Measurements from ENCODE around the gene OR2D2.

OR2D2 gene

GRCh38 chr11:6927030-6927617 lies 34.8 kb upstream of the OR2D2 start:
- Mint-ChIP-seq H3K27me3 (ENCODE audit: low read depth, poor library complexity) (peaks cover 6% of the 10 kb centered on the region), H3K4me1 (peaks cover 26% of the 10 kb centered on the region), H3K27ac (no peak overlapping the region), H3K4me3 (peak overlapping the region; percentile 97), H3K36me3 (ENCODE audit: low read depth) (peaks cover 13% of the 10 kb centered on the region), H3K9me3 (no peaks in the 10 kb centered on the region)
- TF ChIP-seq CTCF (IDR thresholded peaks at IDR 0.05), result no peak
- DNase-seq, result no peak

DNA sequence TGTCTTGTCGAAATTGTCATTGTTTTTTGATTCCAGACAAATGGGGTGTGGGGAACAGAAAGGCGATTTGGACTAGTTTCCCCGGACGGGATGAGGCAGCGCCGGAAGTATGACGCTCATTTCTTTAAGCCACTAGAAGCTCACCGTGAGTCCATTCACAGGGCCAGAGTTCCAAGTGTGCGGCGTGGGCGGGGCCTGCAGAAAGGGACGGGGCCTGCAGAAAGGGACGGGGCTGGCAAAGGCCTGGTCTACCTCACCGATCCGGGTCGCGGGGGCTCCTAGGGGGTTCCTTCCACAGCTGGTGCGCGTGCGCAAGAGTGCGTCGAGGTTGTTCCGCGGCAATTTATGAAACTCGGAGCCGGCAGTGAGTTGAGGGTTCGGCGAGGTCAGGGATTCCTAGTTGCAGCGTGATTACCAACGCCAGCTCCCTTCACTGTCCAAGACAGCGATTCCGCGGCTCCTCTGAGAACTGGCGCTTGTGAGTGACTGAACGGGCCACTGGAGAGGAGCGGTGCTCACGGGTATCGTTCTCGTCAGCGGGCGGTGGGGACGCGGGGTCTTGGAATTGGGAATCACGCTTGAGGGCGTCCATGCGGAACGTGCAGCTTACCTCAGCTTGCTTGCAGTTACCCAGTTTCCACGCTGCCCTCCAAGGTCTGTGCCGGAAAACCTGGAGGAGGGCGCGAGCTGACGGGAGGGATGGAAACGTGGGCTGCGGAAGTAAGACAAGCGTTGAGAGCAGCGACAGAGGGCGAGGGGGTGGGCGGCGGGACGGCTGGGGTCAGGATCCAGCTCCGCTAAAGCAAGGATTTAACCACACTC lies 34.1 kb upstream of the OR2D2 start, which contains the start of gene ZNF215:
TSS of gene ZNF215 (plus strand) at position 219 of the 822 bp plus-strand sequence. CDS start 5,847 bp downstream, outside the sequence.
- TF ChIP-seq CTCF (IDR thresholded peaks at IDR 0.05), result no peak
- H3K9me3 Mint-ChIP-seq, result no peaks in the 10 kb centered on the region
- peak within 1 kb of the TSS; percentile 96 for H3K27ac Mint-ChIP-seq
- H3K4me3 Mint-ChIP-seq, result peak within 1 kb of the TSS; percentile 97
- peaks cover 6% of the 10 kb centered on the region for H3K27me3 Mint-ChIP-seq (ENCODE audit: low read depth, poor library complexity)
- peaks cover 10% of the 10 kb centered on the region for H3K36me3 Mint-ChIP-seq (ENCODE audit: low read depth)
- peak; percentile 81 for DNase-seq
- H3K4me1 Mint-ChIP-seq, result peaks cover 26% of the 10 kb centered on the region

DNA sequence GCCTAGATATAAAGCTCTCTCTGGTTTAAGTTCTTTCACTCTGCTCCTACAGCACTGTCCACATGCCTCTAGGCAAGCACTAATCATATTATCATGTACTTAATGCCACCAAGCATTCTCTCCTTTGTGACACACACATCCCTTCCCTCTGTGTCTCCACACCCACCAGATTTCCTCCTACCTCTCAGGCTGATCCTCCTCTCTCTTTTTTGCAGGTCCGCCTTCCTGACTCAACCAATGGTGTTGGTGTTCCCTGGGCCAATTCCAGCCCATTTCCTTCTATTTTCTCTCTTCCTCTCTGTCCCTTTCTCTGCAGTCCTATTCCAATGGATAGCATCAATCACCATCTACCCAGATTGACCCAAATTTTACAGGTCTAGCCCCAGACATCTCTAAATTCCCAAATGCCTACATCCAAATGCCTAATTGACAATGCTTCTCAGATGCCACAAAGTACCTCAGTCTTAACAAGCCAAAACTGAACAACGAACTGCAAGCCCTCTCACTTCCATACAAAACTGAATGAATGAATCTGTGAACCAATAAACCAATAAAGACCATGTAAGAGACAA lies 33.4 kb upstream of the OR2D2 start:
- DNase-seq, result no peak
- TF ChIP-seq CTCF (IDR thresholded peaks at IDR 0.05), result no peak
- Mint-ChIP-seq H3K4me1 (peaks cover 26% of the 10 kb centered on the region), H3K27ac (peak overlapping the region; percentile 96), H3K36me3 (ENCODE audit: low read depth) (peaks cover 10% of the 10 kb centered on the region), H3K27me3 (ENCODE audit: low read depth, poor library complexity) (peaks cover 6% of the 10 kb centered on the region), H3K4me3 (peak overlapping the region; percentile 97), H3K9me3 (no peaks in the 10 kb centered on the region)

GRCh38 chr11:6925007-6925577 lies 32.8 kb upstream of the OR2D2 start:
- Mint-ChIP-seq H3K4me3 (peak overlapping the region; percentile 60), H3K27ac (no peak overlapping the region), H3K9me3 (no peaks in the 10 kb centered on the region), H3K36me3 (ENCODE audit: low read depth) (peaks cover 5% of the 10 kb centered on the region), H3K27me3 (ENCODE audit: low read depth, poor library complexity) (peaks cover 6% of the 10 kb centered on the region), H3K4me1 (peaks cover 26% of the 10 kb centered on the region)
- DNase-seq, result no peak
- TF ChIP-seq CTCF (IDR thresholded peaks at IDR 0.05), result no peak

DNA sequence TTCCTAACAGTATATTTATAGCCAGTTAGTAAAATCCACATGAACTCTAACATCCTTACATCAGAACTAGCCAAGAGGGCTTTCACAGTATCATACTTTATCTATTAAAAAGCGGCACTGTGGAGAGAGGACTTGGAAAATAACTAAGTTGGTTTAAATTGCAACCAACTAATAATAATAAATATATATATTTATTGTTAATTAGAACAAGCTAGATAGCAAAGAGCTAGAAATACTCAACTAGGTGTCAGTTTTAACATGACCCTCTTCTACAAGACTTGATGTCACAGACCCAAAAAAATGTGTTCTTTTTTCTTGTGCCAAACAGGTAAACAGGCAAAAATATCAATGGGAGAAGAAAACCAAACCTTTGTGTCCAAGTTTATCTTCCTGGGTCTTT lies 28.4 kb upstream of the OR2D2 start, which contains the start of gene OR2D3:
TSS of gene OR2D3 (plus strand) at position 301 of the 400 bp plus-strand sequence. CDS start at position 301, 0 bp downstream.
- Mint-ChIP-seq H3K27me3 (ENCODE audit: low read depth, poor library complexity) (peaks cover 3% of the 10 kb centered on the region), H3K9me3 (no peaks in the 10 kb centered on the region), H3K4me1 (peaks cover 3% of the 10 kb centered on the region), H3K4me3 (no peak within 1 kb of the TSS), H3K27ac (no peak within 1 kb of the TSS), H3K36me3 (ENCODE audit: low read depth) (no peaks in the 10 kb centered on the region)
- no peak for DNase-seq
- no peak for TF ChIP-seq CTCF (IDR thresholded peaks at IDR 0.05)
